Activated naive CD8-positive, alpha-beta T cell treated with anti-CD3 and anti-CD28 coated beads, Interleukin-2, amount 50 U/mL, for 24 hours (primary cell): ENCODE measurements around the gene SLC6A1.
"Not testable (repeated sequence)": the region's sequence is repeated elsewhere in the genome, so short reads cannot be mapped to it uniquely, and the experiment has no call there.

Experiments used
- ATAC-seq: fragments of 150-1000 bp; cut with Tn5 transposase; one replicate; pipeline ENCODE4 v1.10.0; 2021
- DNase-seq: peaks from one replicate; pipeline ENCODE4 v3.0.0; 2021
- H3K27ac Mint-ChIP-seq: one replicate; pipeline ENCODE4 v1.8.0; 2021; ENCODE audit warnings: mild to moderate bottlenecking, mixed read lengths
- H3K27me3 Mint-ChIP-seq: one replicate; pipeline ENCODE4 v1.8.0; 2021; ENCODE audit warnings: mixed read lengths
- H3K36me3 Mint-ChIP-seq: one replicate; pipeline ENCODE4 v1.8.0; 2021; ENCODE audit warnings: low read depth, mixed read lengths
- H3K4me1 Mint-ChIP-seq: one replicate; pipeline ENCODE4 v1.8.0; 2021; ENCODE audit warnings: mixed read lengths
- H3K4me3 Mint-ChIP-seq: one replicate; pipeline ENCODE4 v1.8.0; 2021; ENCODE audit warnings: mild to moderate bottlenecking, moderate library complexity, mixed read lengths
- H3K9me3 Mint-ChIP-seq: one replicate; pipeline ENCODE4 v1.8.0; 2021; ENCODE audit warnings: mixed read lengths

The SLC6A1 gene

GRCh38 chr3:11061268-11061871, 68.8 kb downstream of the SLC6A1 start:
- not testable (repeated sequence) for H3K9me3 Mint-ChIP-seq, H3K27ac Mint-ChIP-seq, ATAC-seq, H3K4me1 Mint-ChIP-seq, DNase-seq, H3K4me3 Mint-ChIP-seq, H3K36me3 Mint-ChIP-seq
- peaks cover 15% of the 10 kb centered on the region for H3K27me3 Mint-ChIP-seq

GRCh38 chr3:11062704-11063103, 70.2 kb downstream of the SLC6A1 start:
- Mint-ChIP-seq H3K27me3 (peaks cover 12% of the 10 kb centered on the region), H3K36me3 (no peaks in the 10 kb centered on the region), H3K4me3 (no peak overlapping the region), H3K4me1 (no peaks in the 10 kb centered on the region), H3K27ac (no peak overlapping the region), H3K9me3 (peaks cover 4% of the 10 kb centered on the region)
- no peak for ATAC-seq
- no peak for DNase-seq

DNA sequence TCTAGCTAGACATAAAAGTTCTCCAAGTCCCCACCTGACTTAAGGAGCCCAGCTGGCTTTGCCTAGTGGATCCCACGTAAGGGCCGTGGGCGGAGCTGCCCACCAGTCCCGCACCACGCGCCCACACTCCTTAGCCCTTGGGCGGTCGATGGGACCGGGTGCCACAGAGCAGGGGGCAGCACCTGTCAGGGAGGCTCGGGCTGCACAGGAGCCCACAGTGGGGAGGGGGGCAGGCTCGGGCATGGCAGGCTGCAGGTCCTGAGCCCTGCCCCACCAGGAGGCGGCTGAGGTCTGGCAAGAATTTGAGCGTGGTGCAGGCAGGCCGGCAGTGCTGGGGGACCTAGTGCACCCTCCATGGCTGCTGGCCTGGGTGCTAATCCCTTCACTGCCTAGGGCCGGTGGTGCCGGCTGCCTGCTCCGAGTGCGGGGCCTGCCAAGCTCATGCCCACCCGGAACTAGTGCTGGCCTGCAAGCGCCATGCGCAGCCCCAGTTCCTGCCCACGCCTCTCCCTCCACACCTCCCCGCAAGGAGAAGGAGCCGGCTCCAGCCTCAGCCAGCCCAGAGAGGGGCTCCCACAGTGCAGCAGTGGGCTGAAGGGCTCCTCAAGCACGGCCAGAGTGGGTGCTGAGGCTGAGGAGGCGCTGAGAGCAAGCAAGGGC, 78.7 kb downstream of the SLC6A1 start:
- ATAC-seq = no peak
- Mint-ChIP-seq H3K4me1 (no peaks in the 10 kb centered on the region), H3K27ac (no peak overlapping the region), H3K36me3 (no peaks in the 10 kb centered on the region), H3K9me3 (no peaks in the 10 kb centered on the region), H3K4me3 (no peak overlapping the region), H3K27me3 (peaks cover 23% of the 10 kb centered on the region)
- DNase-seq = no peak

DNA sequence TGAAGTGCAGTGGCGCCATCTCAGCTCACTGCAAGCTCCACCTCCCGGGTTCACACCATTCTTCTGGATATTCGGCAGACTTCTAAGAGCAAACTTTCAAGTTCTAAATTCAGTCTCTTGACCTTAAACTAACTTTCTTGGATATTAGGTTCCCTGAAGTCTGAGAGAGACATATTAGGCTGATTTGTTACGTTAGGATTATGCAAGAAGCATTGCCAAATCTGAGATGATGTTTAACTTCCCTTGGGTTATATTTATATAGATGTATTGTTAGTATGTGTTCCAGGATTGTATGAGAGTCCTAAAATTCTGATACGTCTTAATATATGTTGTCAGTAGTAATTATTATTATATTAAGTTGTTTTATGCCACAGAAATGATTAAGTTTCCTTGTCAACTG, 80.1 kb downstream of the SLC6A1 start:
- no peak overlapping the region for H3K4me3 Mint-ChIP-seq
- H3K36me3 Mint-ChIP-seq = no peaks in the 10 kb centered on the region
- no peak overlapping the region for H3K27ac Mint-ChIP-seq
- no peak for ATAC-seq
- H3K27me3 Mint-ChIP-seq = peaks cover 21% of the 10 kb centered on the region
- no peaks in the 10 kb centered on the region for H3K4me1 Mint-ChIP-seq
- H3K9me3 Mint-ChIP-seq = no peaks in the 10 kb centered on the region
- no peak for DNase-seq

- Mint-ChIP-seq H3K36me3 (no peaks in the 10 kb centered on the region), H3K4me1 (no peaks in the 10 kb centered on the region), H3K9me3 (no peaks in the 10 kb centered on the region), H3K4me3 (no peak overlapping the region), H3K27ac (no peak overlapping the region), H3K27me3 (peaks cover 19% of the 10 kb centered on the region)
- no peak for ATAC-seq
- DNase-seq = no peak
These were observed 81.5 kb downstream of the SLC6A1 start for GRCh38 chr3:11074011-11074410.

- no peaks in the 10 kb centered on the region for H3K4me1 Mint-ChIP-seq
- ATAC-seq (no peak), DNase-seq (no peak)
- H3K9me3 Mint-ChIP-seq = no peaks in the 10 kb centered on the region
- H3K4me3 Mint-ChIP-seq = no peak overlapping the region
- H3K27me3 Mint-ChIP-seq = peaks cover 19% of the 10 kb centered on the region
- no peak overlapping the region for H3K27ac Mint-ChIP-seq
- H3K36me3 Mint-ChIP-seq = no peaks in the 10 kb centered on the region
These were observed 81.9 kb downstream of the SLC6A1 start for GRCh38 chr3:11074451-11074850.

GRCh38 chr3:11075122-11075521, 82.6 kb downstream of the SLC6A1 start:
- H3K4me1 Mint-ChIP-seq, H3K9me3 Mint-ChIP-seq, H3K36me3 Mint-ChIP-seq, ATAC-seq, DNase-seq, H3K27ac Mint-ChIP-seq, H3K4me3 Mint-ChIP-seq: not testable (repeated sequence)
- peaks cover 19% of the 10 kb centered on the region for H3K27me3 Mint-ChIP-seq

DNA sequence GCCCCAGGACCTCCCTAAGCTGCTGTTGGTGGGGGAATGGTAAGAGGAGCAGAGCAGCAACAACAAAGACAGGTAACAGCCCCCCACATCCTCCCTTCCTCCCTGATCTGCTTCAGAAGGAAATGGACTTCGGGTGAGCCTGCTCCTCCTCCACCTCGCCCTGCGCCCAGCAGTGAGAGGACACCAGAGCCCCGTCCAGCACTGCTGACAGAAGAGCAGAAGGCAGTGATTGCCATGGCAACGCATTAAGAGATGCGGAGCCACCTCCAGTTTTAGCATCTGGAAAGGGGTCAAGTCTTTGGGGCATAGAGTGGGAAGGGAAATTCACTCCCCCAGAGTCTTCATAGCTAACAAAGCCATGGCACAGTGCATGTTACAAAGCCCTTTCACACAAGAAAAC, 84.2 kb downstream of the SLC6A1 start:
- no peaks in the 10 kb centered on the region for H3K36me3 Mint-ChIP-seq
- no peak for ATAC-seq
- no peak overlapping the region for H3K27ac Mint-ChIP-seq
- H3K4me1 Mint-ChIP-seq = no peaks in the 10 kb centered on the region
- no peaks in the 10 kb centered on the region for H3K9me3 Mint-ChIP-seq
- H3K27me3 Mint-ChIP-seq = peaks cover 19% of the 10 kb centered on the region
- no peak overlapping the region for H3K4me3 Mint-ChIP-seq
- DNase-seq = no peak

GRCh38 chr3:11077466-11077865, 84.9 kb downstream of the SLC6A1 start:
- Mint-ChIP-seq H3K27me3 (peaks cover 19% of the 10 kb centered on the region), H3K4me1 (no peaks in the 10 kb centered on the region), H3K9me3 (no peaks in the 10 kb centered on the region), H3K27ac (no peak overlapping the region), H3K36me3 (no peaks in the 10 kb centered on the region), H3K4me3 (no peak overlapping the region)
- DNase-seq = no peak
- no peak for ATAC-seq

GRCh38 chr3:11078826-11079515, 86.4 kb downstream of the SLC6A1 start:
- H3K27me3 Mint-ChIP-seq = peaks cover 15% of the 10 kb centered on the region
- no peak for DNase-seq
- H3K4me1 Mint-ChIP-seq = no peaks in the 10 kb centered on the region
- H3K36me3 Mint-ChIP-seq = no peaks in the 10 kb centered on the region
- no peaks in the 10 kb centered on the region for H3K9me3 Mint-ChIP-seq
- no peak overlapping the region for H3K27ac Mint-ChIP-seq
- no peak for ATAC-seq
- H3K4me3 Mint-ChIP-seq = no peak overlapping the region

- Mint-ChIP-seq H3K36me3 (no peaks in the 10 kb centered on the region), H3K27ac (no peak overlapping the region), H3K4me1 (no peaks in the 10 kb centered on the region), H3K9me3 (no peaks in the 10 kb centered on the region), H3K27me3 (peaks cover 9% of the 10 kb centered on the region), H3K4me3 (no peak overlapping the region)
- ATAC-seq (no peak), DNase-seq (no peak)
These were observed 87.9 kb downstream of the SLC6A1 start for GRCh38 chr3:11080492-11080891.

GRCh38 chr3:11084098-11084497, 91.5 kb downstream of the SLC6A1 start:
- peaks cover 2% of the 10 kb centered on the region for H3K27me3 Mint-ChIP-seq
- ATAC-seq = no peak
- no peaks in the 10 kb centered on the region for H3K4me1 Mint-ChIP-seq
- no peaks in the 10 kb centered on the region for H3K9me3 Mint-ChIP-seq
- no peak overlapping the region for H3K4me3 Mint-ChIP-seq
- H3K36me3 Mint-ChIP-seq = no peaks in the 10 kb centered on the region
- no peak overlapping the region for H3K27ac Mint-ChIP-seq
- DNase-seq = no peak

GRCh38 chr3:11084677-11085076, 92.1 kb downstream of the SLC6A1 start:
- DNase-seq (no peak), ATAC-seq (no peak)
- H3K27ac Mint-ChIP-seq = no peak overlapping the region
- H3K4me1 Mint-ChIP-seq = no peaks in the 10 kb centered on the region
- H3K27me3 Mint-ChIP-seq = peaks cover 2% of the 10 kb centered on the region
- no peak overlapping the region for H3K4me3 Mint-ChIP-seq
- H3K36me3 Mint-ChIP-seq = no peaks in the 10 kb centered on the region
- H3K9me3 Mint-ChIP-seq = no peaks in the 10 kb centered on the region

- no peak for ATAC-seq
- Mint-ChIP-seq H3K27ac (no peak overlapping the region), H3K36me3 (no peaks in the 10 kb centered on the region), H3K9me3 (no peaks in the 10 kb centered on the region), H3K27me3 (peaks cover 2% of the 10 kb centered on the region), H3K4me1 (no peaks in the 10 kb centered on the region), H3K4me3 (no peak overlapping the region)
- no peak for DNase-seq
These were observed 92.7 kb downstream of the SLC6A1 start for GRCh38 chr3:11085093-11085840.

DNA sequence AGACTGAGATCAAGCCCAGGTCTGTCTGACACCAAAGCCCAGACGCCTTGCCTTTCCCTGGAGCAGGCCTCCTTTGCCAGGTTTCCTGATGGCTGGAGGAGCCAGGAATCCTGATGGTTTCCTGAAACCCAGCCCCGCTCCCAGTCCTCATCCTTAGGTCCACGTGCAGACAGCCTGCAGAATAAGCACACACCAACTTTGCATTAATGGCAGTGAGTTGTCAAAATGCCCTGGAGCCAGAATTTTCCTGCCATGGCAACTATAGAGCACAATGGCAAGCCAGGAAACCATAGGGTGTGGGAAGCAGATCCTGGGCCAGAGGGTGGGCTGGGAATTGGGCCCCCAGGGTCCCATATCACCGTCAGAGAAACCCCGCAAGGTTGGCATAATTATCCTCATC, 94.3 kb downstream of the SLC6A1 start:
- no peak for DNase-seq
- no peak overlapping the region for H3K4me3 Mint-ChIP-seq
- peaks cover 2% of the 10 kb centered on the region for H3K27me3 Mint-ChIP-seq
- no peaks in the 10 kb centered on the region for H3K4me1 Mint-ChIP-seq
- H3K9me3 Mint-ChIP-seq = no peaks in the 10 kb centered on the region
- H3K27ac Mint-ChIP-seq = no peak overlapping the region
- no peaks in the 10 kb centered on the region for H3K36me3 Mint-ChIP-seq
- no peak for ATAC-seq
